Activated naive CD4-positive, alpha-beta T cell treated with anti-CD3 and anti-CD28 coated beads, Interleukin-2, amount 50 U/mL, for 16 hours (primary cell): ENCODE data around the gene EXOC8.
A peak's percentile ranks its signal among the peaks of the same experiment; 100 is the strongest.
"Not testable (repeated sequence)": the region's sequence is repeated elsewhere in the genome, so short reads cannot be mapped to it uniquely, and the experiment has no call there.

Experiments used
- DNase-seq: peaks from one replicate; pipeline ENCODE4 v3.0.0-alpha.2; 2020

Gene EXOC8

GRCh38 chr1:231351816-231352215 is 14.2 kb upstream of the EXOC8 start:
- DNase-seq, result no peak

- DNase-seq, result not testable (repeated sequence)
These were observed 11.2 kb upstream of the EXOC8 start for GRCh38 chr1:231348856-231349255.

- no peak for DNase-seq
These were observed 10.8 kb upstream of the EXOC8 start for GRCh38 chr1:231348442-231348841.

- DNase-seq, result no peak
These were observed 10.3 kb upstream of the EXOC8 start for GRCh38 chr1:231347961-231348360.

GRCh38 chr1:231340328-231341013 is 2.8 kb upstream of the EXOC8 start:
- no peak for DNase-seq

- no peak for DNase-seq
These were observed 847 bp upstream of the EXOC8 start, which contains the start of gene SPRTN for GRCh38 chr1:231338270-231339128. TSS of gene SPRTN (plus strand) at chr1:231338293. CDS start at chr1:231338384, 91 bp downstream.

GRCh38 chr1:231337043-231337471 is 595 bp downstream of the EXOC8 start:
- DNase-seq, result no peak

- DNase-seq, result no peak
These were observed 1.7 kb downstream of the EXOC8 start for GRCh38 chr1:231335663-231336602.

GRCh38 chr1:231334952-231335351 is 2.7 kb downstream of the EXOC8 start:
- no peak for DNase-seq

GRCh38 chr1:231334079-231334666 is 3.5 kb downstream of the EXOC8 start:
- DNase-seq, result no peak

GRCh38 chr1:231332761-231333160 is 4.9 kb downstream of the EXOC8 start:
- no peak for DNase-seq

- DNase-seq, result no peak
These were observed 8.2 kb downstream of the EXOC8 start for GRCh38 chr1:231329483-231329882.

- no peak for DNase-seq
These were observed 10.0 kb downstream of the EXOC8 start for GRCh38 chr1:231327617-231328016.

- no peak for DNase-seq
These were observed 11.4 kb downstream of the EXOC8 start for GRCh38 chr1:231326248-231326647.

- DNase-seq, result no peak
These were observed 13.0 kb downstream of the EXOC8 start for GRCh38 chr1:231324660-231325059.

- no peak for DNase-seq
These were observed 14.6 kb downstream of the EXOC8 start for GRCh38 chr1:231322880-231323530.

- no peak for DNase-seq
These were observed 18.6 kb downstream of the EXOC8 start for GRCh38 chr1:231319080-231319479.

- no peak for DNase-seq
These were observed 19.1 kb downstream of the EXOC8 start for GRCh38 chr1:231318568-231318967.

GRCh38 chr1:231318015-231318355 is 19.7 kb downstream of the EXOC8 start:
- DNase-seq, result no peak

- no peak for DNase-seq
These were observed 20.2 kb downstream of the EXOC8 start for GRCh38 chr1:231317306-231318014.

- DNase-seq, result peak; percentile 41
These were observed 21.8 kb downstream of the EXOC8 start for GRCh38 chr1:231315887-231316286.
